ENCODE data around the gene CNTRL.

Gene CNTRL

DNA sequence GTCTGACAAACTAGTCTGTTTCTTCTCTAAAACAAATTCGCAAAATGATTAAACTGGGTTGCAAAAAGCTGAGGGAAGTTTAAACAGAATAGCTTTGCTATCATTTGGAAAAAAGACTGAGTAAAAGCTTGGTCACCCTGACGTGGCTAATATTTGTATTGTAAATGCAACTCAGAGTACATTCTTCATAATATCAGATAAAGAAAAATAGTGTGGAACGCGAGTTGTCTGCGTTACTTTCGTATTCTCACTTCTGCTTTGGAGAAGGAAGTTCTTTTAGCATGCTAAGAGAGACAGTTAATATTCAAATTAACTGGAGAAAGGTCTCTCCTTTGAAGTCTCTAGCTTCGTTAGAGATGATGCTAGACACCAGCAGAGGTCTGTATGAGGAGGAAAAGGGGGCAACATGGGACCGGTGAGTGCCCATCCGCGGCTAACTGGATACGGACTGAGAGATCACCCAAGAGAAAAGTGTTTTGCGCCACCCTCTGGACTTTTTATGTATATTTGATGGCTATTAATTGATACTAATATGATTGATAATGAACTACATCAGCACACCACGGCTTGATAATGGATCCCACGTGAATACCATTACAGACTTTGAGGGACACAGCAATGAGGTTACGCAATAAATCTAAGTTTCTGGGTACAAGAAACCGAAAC lies 2.9 kb upstream of the CNTRL start:
- no peak for TF ChIP-seq RAD21 (IDR thresholded peaks at IDR 0.05; ENCODE audit: low read depth)
- no peak for TF ChIP-seq ZBTB7A (IDR thresholded peaks at IDR 0.05; ENCODE audit: low read depth)
- no peak for TF ChIP-seq NFIC (IDR thresholded peaks at IDR 0.05)
- TF ChIP-seq CEBPB (IDR thresholded peaks at IDR 0.05): peak; percentile 42; the same call in 1 of the 2 replicates

GRCh38 chr9:121073038-121073437 lies 1.7 kb upstream of the CNTRL start:
- TF ChIP-seq, protein P1, sequence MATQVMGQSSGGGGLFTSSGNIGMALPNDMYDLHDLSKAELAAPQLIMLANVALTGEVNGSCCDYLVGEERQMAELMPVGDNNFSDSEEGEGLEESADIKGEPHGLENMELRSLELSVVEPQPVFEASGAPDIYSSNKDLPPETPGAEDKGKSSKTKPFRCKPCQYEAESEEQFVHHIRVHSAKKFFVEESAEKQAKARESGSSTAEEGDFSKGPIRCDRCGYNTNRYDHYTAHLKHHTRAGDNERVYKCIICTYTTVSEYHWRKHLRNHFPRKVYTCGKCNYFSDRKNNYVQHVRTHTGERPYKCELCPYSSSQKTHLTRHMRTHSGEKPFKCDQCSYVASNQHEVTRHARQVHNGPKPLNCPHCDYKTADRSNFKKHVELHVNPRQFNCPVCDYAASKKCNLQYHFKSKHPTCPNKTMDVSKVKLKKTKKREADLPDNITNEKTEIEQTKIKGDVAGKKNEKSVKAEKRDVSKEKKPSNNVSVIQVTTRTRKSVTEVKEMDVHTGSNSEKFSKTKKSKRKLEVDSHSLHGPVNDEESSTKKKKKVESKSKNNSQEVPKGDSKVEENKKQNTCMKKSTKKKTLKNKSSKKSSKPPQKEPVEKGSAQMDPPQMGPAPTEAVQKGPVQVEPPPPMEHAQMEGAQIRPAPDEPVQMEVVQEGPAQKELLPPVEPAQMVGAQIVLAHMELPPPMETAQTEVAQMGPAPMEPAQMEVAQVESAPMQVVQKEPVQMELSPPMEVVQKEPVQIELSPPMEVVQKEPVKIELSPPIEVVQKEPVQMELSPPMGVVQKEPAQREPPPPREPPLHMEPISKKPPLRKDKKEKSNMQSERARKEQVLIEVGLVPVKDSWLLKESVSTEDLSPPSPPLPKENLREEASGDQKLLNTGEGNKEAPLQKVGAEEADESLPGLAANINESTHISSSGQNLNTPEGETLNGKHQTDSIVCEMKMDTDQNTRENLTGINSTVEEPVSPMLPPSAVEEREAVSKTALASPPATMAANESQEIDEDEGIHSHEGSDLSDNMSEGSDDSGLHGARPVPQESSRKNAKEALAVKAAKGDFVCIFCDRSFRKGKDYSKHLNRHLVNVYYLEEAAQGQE (IDR thresholded peaks at IDR 0.05; ENCODE audit: low read depth): no peak
- TF ChIP-seq FOXM1 (IDR thresholded peaks at IDR 0.05; ENCODE audit: borderline replicate concordance, low read depth) (no peak), YY1 (IDR thresholded peaks at IDR 0.05; ENCODE audit: low read depth) (no peak), CREB1 (IDR thresholded peaks at IDR 0.05; ENCODE audit: low read depth) (no peak), RAD21 (IDR thresholded peaks at IDR 0.05; ENCODE audit: low read depth) (no peak), TCF12 (IDR thresholded peaks at IDR 0.05; ENCODE audit: low read depth) (no peak)
- TF ChIP-seq, protein P2, sequence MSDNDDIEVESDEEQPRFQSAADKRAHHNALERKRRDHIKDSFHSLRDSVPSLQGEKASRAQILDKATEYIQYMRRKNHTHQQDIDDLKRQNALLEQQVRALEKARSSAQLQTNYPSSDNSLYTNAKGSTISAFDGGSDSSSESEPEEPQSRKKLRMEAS (IDR thresholded peaks at IDR 0.05): no peak

- TF ChIP-seq TCF12 (IDR thresholded peaks at IDR 0.05; ENCODE audit: low read depth) (no peak), EGR1 (IDR thresholded peaks at IDR 0.05) (no peak), CEBPB (IDR thresholded peaks at IDR 0.05) (no peak), YY1 (IDR thresholded peaks at IDR 0.05; ENCODE audit: low read depth) (no peak), FOXM1 (IDR thresholded peaks at IDR 0.05; ENCODE audit: borderline replicate concordance, low read depth) (no peak), NFIC (IDR thresholded peaks at IDR 0.05) (no peak), TAF1 (IDR thresholded peaks at IDR 0.05; ENCODE audit: low read depth) (no peak; the same call in 1 of the 2 replicates)
- TF ChIP-seq, protein P2 (IDR thresholded peaks at IDR 0.05): no peak
Observed at GRCh38 chr9:121075251-121076036, 689 bp downstream of the CNTRL start.

DNA sequence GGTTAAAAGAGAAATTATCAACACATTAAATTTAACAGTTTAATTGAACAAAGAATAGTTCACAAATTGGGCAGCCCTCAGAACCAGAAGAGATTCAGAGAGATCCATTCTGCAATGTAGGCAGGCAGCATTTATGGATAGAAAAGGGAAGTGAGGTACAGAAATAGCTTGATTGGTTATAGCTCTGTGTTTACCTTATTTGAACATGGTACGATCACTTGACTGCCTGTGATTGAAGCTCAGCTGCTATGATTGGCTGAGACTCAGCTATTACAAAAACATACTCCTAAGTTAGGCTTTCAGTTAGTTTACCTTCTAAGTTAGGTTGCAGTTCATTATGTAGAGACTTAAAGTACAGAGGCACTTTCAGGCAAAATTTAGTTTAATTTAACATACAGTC lies 7.3 kb downstream of the CNTRL start:
- no peak for TF ChIP-seq ZBTB7A (IDR thresholded peaks at IDR 0.05; ENCODE audit: low read depth)
- TF ChIP-seq RAD21 (IDR thresholded peaks at IDR 0.05; ENCODE audit: low read depth): no peak
- TF ChIP-seq CEBPB (IDR thresholded peaks at IDR 0.05): no peak
- no peak for TF ChIP-seq TEAD4 (IDR thresholded peaks at IDR 0.05)
- TF ChIP-seq NFIC (IDR thresholded peaks at IDR 0.05): no peak
- TF ChIP-seq EP300 (IDR thresholded peaks at IDR 0.05; ENCODE audit: borderline replicate concordance): no peak
- no peak for TF ChIP-seq FOXM1 (IDR thresholded peaks at IDR 0.05; ENCODE audit: borderline replicate concordance, low read depth)
- TF ChIP-seq YY1 (IDR thresholded peaks at IDR 0.05; ENCODE audit: low read depth): no peak
- TF ChIP-seq, protein P1 (IDR thresholded peaks at IDR 0.05; ENCODE audit: low read depth): no peak
- no peak for TF ChIP-seq TCF12 (IDR thresholded peaks at IDR 0.05; ENCODE audit: low read depth)

DNA sequence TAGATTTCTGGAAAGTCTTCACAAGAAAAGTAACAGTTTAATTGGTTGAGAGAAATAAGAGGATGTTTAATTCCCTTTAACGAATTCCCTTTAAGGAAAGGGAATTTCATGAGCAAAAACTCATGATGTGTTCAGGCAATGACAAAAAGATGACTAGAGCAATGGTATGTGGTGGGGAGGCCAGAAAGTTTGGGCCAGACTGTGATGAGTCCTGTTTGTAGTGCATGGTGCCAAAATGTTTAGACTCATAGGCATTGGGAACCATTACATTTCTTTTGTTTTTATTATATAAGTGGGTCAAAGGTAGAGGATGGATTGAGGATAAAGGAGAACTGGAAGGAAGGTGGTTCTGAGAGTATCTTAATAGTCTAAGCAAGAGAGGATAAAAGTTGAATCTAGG lies 10.9 kb downstream of the CNTRL start:
- TF ChIP-seq RAD21 (IDR thresholded peaks at IDR 0.05; ENCODE audit: low read depth) (no peak), TAF1 (IDR thresholded peaks at IDR 0.05; ENCODE audit: low read depth) (no peak), FOXM1 (IDR thresholded peaks at IDR 0.05; ENCODE audit: borderline replicate concordance, low read depth) (no peak), CREB1 (IDR thresholded peaks at IDR 0.05; ENCODE audit: low read depth) (no peak), NFIC (IDR thresholded peaks at IDR 0.05) (no peak), CEBPB (IDR thresholded peaks at IDR 0.05) (no peak), TCF12 (IDR thresholded peaks at IDR 0.05; ENCODE audit: low read depth) (no peak), EGR1 (IDR thresholded peaks at IDR 0.05) (no peak), USF1 (IDR thresholded peaks at IDR 0.05) (no peak), YY1 (IDR thresholded peaks at IDR 0.05; ENCODE audit: low read depth) (no peak), EP300 (IDR thresholded peaks at IDR 0.05; ENCODE audit: borderline replicate concordance) (no peak), TEAD4 (IDR thresholded peaks at IDR 0.05) (no peak), ZBTB7A (IDR thresholded peaks at IDR 0.05; ENCODE audit: low read depth) (no peak)
- TF ChIP-seq, protein P1 (IDR thresholded peaks at IDR 0.05; ENCODE audit: low read depth): no peak
- TF ChIP-seq, protein P2 (IDR thresholded peaks at IDR 0.05): no peak

Measured in Ishikawa (cell line).